Posterior cingulate gyrus (tissue), 11 donors: ENCODE data around the gene ZNF287.
"Not testable (repeated sequence)": the region's sequence is repeated elsewhere in the genome, so short reads cannot be mapped to it uniquely, and the experiment has no call there.

Experiments used
- DNase-seq, 10 donors: peaks; one replicate each; pipeline versions ENCODE4 v3.0.0 to v3.0.0-alpha.2; 2020 to 2021; ENCODE audit warnings: mixed read lengths in 3 of 10
- intact Hi-C: fragments of 100-400 bp; cut with DNase I; formaldehyde crosslinking; loops from one replicate; pipeline ENCODE4 v1.15.1; 2023

The ZNF287 gene

DNA sequence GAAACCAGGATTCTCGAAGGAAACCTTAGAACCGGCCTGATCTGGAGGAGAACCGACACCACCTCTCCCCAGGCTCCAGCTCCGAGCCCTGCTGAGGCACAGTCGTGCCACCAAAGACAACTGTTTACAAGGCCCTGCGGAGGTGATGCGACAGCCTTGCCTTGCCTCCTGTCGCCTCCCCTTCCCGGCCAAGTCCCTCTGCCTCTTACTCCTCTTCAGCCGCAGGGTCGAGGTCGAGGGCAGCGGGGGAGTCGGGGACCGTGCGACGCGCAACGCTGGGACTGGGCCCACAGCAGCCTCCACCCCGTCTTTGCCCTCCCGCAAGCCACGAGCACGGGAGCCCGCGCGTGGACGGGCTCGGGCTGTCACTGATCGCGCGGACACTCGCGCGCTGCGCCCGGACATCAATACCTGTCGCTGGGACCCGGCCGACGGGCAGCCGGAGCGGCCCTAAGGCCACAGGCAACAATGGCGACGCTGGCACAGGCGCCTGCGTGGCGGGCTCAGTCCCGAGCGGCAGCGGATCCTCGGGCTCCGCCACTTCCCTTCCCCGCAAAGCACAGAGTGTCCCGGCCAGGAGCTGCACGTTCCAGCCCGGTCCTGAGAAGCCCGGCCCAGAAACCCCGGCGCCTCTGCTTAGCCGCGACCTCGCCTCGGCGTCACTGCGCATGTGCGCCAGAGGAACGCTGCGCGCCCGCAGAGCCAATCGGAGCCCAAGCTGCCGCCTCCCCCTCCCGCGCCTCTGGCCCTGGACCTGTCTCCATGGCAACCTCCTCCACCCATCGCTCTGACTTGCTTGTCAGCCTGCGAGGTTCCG is at the start of gene ZNF287:
TSS of gene ZNF287 (minus strand) at position 664 of the 817 bp plus-strand sequence. CDS start 1,473 bp downstream, outside the sequence.
- intact Hi-C loops: loop anchor here (1.0 to 2.0 kb wide), 2 partner anchors 21 to 32 kb away; no protein-coding TSS in a partner anchor
- DNase-seq: peak; percentile 92 to 99 (median 96)

DNA sequence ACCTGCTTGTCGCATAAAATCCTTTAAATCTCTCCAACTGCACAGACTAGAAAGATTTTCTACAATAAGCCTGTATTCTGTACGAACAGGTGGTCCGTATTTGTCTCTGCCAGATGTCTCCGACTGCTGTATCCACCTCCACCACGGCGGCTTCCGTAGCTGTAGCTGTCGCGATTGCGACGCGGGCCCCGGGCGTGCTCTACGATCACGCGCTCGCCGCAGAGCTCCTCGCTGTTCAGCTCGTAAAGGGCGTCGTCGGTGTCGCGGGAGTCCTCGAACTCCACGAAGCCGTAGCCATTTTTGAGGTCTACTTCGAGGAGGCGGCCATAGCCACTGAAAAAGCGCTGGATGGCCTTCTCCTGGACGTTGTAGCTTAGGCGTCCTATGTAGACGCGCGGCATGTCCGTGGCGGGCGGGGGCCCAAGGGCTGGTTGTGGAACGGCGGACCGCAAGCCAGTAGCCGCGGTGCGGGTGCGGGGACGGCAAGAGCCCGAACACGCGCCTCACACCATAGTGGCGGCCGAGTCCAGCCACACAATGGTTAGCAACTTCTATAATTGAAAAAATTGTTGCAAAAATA is 48.6 kb upstream of the ZNF287 start:
- peak in 2 of 10 donors; percentile 67 to 80 for DNase-seq
- intact Hi-C loops: no loop called here

DNA sequence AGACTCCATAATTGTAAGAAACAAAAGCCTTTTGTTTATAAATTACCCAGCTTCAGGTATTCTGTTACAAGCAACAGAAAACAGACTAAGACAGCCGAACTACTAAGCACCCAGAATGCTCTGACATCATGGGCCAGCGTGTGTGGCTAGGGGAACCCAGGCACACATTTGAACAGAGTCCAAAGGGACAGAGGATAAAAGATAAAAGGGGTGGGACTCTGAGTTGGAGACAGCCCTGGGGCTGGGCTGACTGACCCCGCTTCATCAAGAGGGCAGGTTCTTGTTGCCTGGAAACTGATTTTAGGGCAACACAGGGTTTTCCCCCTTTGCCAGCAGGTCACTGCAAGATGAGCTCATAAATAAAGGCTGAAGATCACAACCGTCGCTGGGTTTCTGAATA is 30.5 kb upstream of the ZNF287 start:
- no peak for DNase-seq
- intact Hi-C loops: no loop called here

DNA sequence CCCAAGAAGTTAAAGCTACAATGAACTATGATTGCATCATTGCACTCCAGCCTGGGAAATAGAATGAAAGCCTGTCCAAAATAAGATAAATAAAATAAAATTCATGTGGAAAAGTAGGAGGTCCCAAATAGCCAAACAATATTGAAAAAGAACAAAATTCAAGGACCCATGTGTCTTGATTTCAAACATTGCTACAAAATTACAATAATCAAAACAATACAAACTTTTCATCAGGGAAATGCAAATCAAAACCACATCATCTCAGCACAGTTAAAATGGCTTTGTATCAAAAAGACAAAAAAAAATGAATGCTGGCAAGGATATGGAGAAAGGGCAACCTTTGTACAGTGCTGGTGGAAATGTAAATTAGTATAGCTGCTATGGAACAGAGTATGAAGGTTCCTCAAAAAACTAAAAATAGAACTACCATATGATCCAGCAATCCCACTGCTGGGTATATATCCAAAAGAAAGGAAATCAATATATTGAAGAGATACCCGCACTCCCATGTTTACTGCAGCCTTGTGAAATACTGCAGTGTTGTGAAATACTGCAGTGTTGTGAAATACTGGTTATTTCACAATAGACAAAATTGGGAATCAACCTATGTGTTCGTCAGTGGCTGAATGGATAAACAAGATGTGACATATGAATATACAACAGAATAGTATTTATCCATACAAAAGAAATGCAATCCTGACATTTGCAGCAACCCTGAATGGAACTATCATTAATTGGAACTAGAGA is 24.5 kb upstream of the ZNF287 start:
- intact Hi-C loops: no loop called here
- no peak for DNase-seq

DNA sequence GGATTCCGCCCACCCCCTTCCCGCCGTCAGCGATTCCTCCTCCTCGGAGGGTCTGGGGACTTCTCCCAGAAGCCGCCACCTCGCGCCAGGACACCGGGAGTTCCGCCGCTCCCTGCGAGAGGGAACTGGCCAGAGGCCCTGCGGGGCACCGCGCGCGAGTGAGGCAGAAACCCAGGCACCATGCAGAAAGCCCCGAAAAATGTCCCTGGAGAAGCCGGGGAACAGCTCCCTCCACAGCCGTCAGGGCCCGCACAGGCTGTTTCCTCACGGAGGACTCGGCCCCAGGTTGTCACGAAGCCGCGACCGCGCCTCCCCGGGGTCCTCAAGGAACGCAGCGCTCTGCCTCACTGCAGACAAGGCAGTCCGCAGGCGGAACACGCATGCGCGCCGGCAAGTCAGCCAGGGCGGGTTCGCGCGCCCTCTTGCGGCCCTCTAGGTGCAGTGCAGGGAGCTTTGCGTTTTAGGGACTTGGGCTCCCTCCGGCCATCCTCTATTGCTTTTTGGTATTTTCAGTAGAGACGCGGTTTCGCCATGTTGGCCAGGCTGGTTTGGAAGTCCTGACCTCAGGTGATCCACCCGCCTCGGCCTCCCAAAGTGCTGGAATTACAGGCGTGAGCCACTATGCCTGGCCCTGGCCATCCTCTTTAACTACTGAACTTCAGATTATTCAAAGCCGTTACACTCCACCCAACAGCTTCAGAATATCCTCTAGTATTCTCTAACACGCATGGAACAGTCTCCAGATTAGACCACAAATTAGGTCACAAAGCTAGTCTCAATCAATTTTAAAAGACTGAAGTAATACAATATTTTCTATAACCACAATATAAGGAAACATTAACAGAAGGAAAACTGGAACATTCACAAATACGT is 20.3 kb upstream of the ZNF287 start:
- DNase-seq: peak; percentile 83 to 99 (median 91)
- intact Hi-C loops: loop anchor here (1.0 to 2.0 kb wide), 2 partner anchors 20 to 53 kb away; partner anchors contain the start of gene ZNF287

DNA sequence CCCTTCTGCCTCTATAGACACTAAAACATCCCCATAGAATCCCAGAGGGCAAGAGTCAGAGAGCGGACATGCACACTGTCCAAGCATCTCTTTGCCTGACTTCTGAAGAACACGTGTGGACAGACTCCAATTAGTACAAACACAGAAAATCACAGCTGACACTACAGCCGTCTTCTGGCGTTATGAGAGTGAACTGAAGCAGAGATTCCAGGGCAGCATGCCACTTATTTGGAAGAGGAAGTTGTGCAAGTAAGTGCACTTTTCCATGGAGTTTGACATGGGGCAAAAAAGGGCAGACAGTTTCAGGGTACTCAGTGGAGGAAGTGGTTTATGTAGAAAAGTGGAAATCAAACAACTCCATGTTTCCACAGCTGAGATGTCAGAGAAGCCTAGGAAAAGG is 16.8 kb upstream of the ZNF287 start:
- DNase-seq: no peak
- intact Hi-C loops: no loop called here

DNA sequence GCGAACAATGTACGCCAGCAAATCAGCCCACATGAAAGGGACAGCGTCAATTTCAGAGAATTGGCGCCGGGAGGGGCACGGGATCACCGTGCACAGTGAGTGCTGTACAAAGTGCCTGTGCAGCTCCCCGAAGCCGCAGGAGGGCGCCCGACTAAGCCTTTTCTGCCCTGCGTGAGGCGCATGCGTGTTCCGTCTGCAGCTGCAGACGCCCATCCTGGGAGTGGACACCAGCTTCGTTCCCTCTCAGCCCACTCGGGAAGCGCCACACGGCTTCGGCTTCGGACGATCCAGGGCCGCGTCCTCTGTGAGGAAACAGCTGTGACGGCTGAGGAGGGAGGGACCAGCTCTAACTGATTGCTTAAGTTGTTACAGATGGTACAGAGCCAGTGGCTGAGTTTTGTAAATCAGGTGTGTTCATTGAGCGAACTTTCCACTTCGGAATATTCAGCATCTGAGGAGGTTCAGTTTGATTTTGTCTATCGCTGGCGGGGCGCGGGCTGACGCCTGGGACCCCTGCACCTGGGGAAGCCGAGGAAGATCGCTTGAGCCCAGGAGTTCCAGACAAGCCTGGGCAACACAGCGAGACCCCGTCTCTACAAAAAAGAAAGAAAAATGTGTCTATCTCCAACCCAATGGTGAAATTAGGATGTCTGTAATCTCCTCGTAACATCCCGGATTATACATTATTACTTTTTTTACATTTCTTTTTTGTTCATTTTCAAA is 15.4 kb upstream of the ZNF287 start:
- DNase-seq: peak; percentile 88 to 99 (median 95)
- intact Hi-C loops: loop anchor here (5.0 kb wide), 1 partner anchor 68 kb away; the partner anchor contains the start of gene ZNF624

DNA sequence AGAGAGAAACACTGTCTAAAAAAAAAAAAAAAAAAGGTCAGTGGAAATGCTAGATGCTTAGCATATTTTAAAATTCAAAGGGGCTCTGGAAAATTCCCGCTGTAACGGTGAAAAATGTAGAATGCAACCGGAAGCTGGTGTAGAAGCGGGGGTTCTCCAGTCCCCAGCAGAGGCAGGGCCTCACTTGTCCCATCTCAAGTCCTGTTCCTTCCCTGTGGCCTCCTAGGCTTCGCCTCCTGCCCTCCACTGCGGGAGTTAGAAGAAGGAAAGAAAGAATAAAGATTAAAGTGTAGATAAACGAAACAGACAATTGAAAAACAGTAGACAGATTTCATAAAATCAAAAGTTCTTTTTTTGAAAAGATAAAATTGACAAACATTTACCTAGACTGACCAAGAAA is 14.8 kb upstream of the ZNF287 start:
- DNase-seq: no peak
- intact Hi-C loops: loop anchor here (5.0 kb wide), 1 partner anchor 69 kb away; the partner anchor contains the start of gene ZNF624

DNA sequence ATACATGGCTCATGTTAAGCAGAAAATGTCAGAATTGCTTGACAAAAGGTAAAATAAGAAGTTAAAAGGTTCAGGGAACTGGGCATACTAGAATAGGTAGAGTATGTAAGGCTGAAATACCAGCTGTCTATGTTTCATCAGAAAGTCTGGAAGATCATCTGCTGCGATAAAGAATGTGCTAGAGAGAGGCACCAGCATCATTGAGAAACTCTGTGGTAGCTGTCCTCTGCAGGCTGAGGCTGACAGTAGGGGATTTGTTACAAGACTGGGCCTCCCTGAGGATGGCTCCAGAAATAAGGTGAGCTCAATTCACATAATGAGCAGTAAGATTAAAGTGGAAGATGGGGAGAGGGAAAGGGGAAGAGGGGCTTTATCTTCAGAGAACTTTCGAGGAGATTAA is 4.5 kb upstream of the ZNF287 start:
- DNase-seq: no peak
- intact Hi-C loops: no loop called here

DNA sequence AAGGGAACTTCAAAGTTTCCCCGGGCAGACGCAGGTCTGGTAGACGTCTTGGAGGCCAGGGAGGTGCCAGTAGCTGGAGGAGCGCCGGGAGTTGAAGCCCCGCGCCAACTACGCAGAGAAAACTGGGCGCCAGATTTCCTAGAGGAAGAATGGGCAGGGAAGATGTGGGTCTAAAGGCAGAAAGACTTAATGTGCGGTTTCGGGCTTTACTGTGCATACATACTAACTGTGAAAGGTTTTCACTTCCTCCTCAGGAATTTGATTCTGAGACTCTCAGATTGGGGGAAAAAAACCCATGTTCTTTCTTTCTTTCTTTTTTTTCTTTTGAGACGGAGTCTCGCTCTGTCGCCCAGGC is 331 bp upstream of the ZNF287 start:
- DNase-seq: no peak
- intact Hi-C loops: loop anchor here (1.0 to 2.0 kb wide), 2 partner anchors 20 to 33 kb away; no protein-coding TSS in a partner anchor

DNA sequence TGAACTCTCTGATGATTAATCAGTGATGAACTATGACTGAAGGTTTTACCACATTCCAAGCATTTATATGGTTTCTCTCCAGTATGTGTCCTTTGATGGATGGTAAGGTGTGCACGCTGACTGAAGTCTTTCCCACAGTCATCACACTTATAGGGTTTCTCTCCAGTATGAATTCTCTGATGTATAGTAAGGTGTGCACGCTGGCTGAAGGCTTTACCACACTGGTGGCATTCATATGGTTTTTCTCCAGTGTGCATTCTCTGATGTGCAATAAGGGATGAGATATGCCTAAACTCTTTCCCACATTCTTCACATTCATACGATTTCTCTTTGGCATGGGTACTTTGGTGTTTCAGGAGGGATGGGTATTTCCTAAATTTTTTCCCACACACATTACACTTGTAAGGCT is 16.4 kb downstream of the ZNF287 start:
- intact Hi-C loops: no loop called here

DNA sequence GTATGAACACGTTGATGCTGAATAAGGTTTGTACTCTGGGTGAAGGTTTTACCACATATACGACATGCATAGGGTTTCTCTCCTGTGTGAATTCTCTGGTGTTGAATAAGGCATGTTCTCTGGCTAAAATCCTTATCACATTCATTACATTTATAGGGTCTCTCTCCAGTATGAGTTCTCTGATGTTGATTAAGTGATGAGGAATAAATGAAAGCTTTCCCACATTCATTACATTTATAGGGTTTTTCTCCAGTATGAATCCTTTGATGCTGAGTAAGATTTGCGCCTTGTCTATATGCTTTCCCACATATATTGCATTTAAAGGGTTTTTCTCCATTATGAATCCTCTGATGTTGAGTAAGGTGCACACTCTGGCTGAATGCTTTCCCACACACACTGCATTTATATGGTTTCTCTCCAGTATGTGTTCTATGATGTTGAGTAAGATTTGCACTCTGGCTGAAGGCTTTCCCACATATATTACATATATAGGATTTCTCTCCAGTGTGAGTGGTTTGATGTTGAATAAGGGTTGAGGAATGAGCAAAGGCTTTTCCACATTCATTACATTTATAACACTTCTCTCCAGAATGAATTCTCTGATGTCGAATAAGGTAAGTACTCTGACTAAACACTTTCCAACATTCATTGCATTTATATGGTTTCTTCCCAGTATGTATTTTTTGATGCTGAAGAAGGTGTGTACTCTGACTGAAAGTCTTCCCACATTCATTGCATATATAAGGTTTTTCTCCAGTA is 16.9 kb downstream of the ZNF287 start:
- intact Hi-C loops: no loop called here
- no peak for DNase-seq

More for the DNA sequence above, 16.4 kb downstream of the ZNF287 start:
- DNase-seq: no peak

DNA sequence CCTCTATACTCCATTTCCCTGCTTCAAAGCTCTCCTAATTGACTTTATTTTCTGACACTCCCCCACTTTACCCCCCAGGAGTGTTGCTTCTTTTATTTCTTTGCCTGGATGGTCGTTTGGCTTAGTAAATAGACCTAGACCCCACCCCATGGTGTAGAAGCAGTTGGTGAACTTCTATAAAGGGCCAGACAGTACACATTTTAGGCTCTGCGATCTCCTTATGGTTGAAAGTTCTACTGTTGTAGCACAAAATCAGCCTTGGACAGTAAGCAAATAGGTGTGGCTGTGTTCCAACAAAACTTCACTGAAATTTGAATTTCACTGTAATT is 31.9 kb downstream of the ZNF287 start:
- intact Hi-C loops: loop anchor here (2.0 kb wide), 2 partner anchors 32 to 52 kb away; partner anchors contain the start of gene ZNF287
- no peak for DNase-seq

DNA sequence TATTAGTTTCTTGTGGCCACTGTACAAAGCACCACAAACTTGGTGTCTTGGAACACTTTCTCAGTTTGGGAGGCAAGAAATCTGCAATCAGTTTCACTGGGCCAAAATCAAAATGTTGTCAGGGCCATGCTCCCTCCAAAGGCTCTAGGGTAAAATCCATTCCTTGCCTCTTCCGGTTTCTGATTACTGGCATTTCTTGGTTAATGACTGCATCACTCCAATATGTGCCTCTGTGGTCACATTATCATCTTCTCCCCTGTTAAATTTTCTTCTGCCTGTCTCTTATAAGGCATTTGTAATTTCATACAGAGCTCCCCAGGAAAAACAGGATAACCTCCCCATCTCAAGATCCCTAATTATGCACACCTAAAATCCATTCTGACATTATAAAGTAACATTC is 34.8 kb downstream of the ZNF287 start:
- DNase-seq: no peak
- intact Hi-C loops: no loop called here

DNA sequence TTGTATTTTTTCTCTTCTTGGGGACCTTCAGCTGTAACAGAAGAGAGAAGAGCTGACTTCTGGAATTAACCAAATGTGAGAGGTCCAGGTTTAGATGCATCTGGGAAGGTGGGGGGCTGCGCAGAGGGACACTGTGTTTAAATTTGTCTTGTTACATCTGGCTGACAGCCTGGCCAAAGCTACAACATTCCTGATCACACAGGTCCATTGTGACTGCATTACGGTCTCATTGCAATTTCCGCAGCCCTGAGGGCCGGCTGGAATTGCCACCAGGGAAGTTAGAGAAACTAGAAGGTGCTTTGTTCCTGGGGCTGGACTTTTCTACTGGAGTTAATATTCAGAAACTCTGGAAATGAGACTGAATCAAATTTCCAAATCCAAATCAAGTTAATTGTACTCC is 39.1 kb downstream of the ZNF287 start:
- intact Hi-C loops: no loop called here
- no peak for DNase-seq

DNA sequence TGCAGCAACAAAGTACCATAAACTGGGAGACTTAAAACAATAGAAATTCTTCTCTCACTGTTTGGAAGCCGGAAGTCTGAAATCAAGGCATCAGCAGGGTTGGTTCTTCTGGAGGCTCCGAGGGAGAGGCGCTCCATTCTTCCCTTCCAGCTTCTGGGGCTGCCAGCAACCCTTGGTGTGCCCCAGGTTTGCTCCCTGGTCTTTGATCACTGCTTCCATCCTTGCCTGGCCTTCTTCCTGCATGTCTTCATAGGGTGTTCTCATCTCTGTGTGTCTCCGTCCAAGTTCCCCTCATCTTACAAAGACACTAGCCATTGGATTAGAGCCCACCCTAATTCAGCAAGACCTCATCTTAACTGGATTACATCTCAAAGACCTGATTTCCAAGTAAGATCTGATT is 41.7 kb downstream of the ZNF287 start:
- DNase-seq: no peak
- intact Hi-C loops: no loop called here

DNA sequence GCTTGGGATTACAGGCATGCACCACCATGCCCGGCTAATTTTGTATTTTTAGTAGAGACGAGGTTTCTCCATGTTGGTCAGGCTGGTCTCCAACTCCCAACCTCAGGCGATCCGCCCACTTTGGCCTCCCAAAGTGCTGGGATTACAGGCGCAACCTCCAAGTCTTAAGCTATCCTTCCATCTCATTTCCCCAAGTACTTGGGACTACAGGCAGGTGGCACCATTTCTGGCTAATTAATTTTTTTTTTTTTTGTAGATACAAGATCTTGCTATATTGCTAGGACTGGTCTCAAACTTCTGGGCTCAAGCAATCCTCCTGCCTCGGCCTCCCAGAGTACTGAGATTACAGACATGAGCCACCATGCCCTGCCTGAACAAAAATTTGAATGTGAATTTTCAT is 43.4 kb downstream of the ZNF287 start:
- intact Hi-C loops, DNase-seq: not testable (repeated sequence)

DNA sequence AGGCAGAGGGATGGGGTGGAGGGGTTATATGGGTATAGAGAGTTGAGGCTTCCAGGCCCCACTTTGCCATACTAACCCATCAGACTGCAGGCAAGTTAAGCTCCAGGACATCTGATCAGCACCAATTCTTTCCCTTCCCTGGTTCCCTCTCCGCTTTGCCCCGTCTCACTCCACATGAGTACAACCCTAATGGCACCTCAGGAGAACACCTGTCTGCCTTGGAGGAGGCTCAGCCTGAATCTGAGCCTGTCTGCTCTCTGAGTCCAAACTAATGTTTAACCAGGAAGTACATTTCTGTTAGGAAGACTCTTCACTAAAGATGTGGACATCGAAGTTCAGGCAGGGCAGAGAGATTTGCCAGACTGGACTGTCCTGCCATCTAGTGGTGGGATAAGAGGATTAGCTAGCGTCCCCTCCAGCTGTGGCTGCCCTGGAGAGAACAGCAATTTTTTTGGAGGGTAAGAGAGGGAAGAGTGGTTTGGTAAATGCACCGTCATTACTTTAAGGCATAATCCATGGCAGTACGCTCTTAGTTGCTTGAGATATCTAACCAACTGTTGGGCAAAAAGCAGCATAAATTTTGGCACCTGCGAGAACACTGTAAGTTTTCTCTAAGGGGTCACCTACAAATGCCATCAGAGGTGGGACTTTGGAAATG is 47.8 kb downstream of the ZNF287 start:
- intact Hi-C loops: loop anchor here (1.0 kb wide), 3 partner anchors 68 to 157 kb away; no protein-coding TSS in a partner anchor
- DNase-seq: peak; percentile 41 to 95 (median 74)
